Left renal cortex interstitium (tissue), 4 donors: Measurements from ENCODE around the gene CNPY2. TPM values are rescaled to one million over a fixed set of nuclear protein-coding genes. Genes with fewer than 3 reads are reported as not detected.

Experiments used
- DNase-seq, 4 donors: peaks; one replicate each; pipeline ENCODE4 v3.0.0-alpha.2; 2013; ENCODE audit warnings: low read depth in 4 of 4, low spot score in 2 of 4, missing footprints in 1 of 4
- polyA plus RNA-seq, 4 donors: library from polyadenylated mRNA; unstranded; fragments of 120-200 nt; gene quantifications; one replicate each; pipeline ENCODE4 v1.2.1, GENCODE V29; 2013; ENCODE audit not compliant: insufficient read length in 4 of 4

The CNPY2 gene
- polyA plus RNA-seq, 4 donors: 143 to 174 (median 159) TPM

DNA sequence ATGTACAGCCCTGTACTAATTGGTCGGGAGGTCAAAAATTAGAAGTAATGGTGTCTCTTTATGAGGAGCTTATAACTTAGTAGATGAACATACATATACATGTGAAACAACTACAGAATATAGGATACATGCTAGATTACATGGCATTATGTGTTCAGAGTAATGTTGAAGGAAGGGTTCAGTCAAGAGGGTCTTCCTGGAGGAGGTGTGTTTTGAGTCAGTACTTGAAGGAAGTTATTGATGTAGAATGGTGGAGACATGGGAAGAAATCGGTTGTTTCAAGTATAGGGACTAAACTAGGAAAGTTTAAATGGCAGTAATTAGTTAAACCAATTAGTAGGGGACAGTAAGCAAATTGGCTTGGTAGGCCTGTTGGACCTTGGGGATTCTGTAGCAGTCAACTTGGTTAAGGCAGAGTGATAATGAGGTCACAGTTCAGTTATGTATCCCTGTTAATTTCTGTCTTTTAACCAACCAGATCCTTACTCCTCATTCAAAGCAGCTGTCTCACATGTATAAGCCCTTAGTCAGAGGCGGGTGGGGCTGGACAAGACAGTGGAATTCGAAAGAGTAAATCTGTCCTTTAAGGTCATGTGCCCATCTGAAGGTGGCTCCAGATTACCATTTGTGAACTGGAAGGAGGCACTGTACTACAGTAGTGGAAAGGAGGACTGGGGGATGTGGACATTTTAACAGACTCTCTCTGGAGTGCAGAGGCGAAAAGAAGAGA is 54.1 kb downstream of the CNPY2 start:
- DNase-seq: no peak

DNA sequence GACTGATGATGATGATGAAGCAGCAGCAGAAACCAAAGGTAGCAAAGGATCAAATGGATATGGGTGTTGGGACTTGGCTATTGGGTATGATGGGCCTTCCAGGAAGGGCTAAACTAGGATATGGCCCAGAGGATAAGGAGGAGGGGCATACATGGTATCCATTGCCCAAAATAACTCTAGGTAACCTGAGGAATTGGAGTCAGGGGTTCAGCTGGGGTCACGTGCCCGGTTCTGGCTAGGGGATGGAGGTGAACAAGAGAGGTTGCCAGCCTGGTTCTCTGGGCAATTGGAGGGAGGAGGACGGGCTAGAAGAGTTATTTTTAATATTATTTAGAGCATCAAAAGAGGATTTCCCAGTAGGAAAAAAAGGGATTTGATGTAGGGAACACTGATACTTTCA is 54.9 kb downstream of the CNPY2 start:
- no peak for DNase-seq

DNA sequence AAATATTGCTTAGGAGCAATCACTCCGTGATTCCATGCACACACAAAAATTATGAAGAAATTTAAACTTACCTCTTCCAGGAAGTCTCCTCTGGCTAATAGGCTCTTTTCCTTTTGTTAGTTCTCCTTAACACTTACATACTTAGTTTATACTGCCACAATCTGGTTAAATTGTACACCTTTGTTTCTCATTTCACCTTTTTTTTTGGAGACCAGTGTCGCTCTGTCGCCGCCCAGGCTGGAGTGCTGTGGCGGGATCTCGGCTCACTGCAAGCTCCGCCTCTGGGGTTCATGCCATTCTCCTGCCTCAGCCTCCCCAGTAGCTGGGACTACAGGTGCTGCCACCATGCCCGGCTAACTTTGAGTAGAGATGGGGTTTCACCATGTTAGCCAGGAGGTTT is 55.4 kb downstream of the CNPY2 start:
- DNase-seq: no peak

Other genes with a start within 250 kb of the CNPY2 start
- 100 to 1,000 TPM in 1 of 4 donors, 10 to 100 TPM in 3; 57.6 to 108 (median 87.7) TPM for gene ERBB3, start 235.8 kb downstream of the CNPY2 start, polyA plus RNA-seq
- gene PA2G4, start 211.4 kb downstream of the CNPY2 start, polyA plus RNA-seq: 100 to 1,000 TPM; 148 to 165 (median 156) TPM
- 1,000 to 10,000 TPM; 4,437 to 5,971 (median 5,319) TPM for gene RPL41, start 199.4 kb downstream of the CNPY2 start, polyA plus RNA-seq
- 1 to 10 TPM; 5.8 to 8.4 (median 6.2) TPM for gene ZC3H10, start 197.7 kb downstream of the CNPY2 start, polyA plus RNA-seq
- 10 to 100 TPM; 74.7 to 87.1 (median 75.3) TPM for gene ESYT1, start 187.7 kb downstream of the CNPY2 start, polyA plus RNA-seq
- 100 to 1,000 TPM; 158 to 212 (median 171) TPM for gene MYL6B, start 163.4 kb downstream of the CNPY2 start, polyA plus RNA-seq
- 1,000 to 10,000 TPM; 1,610 to 2,370 (median 1,767) TPM for gene MYL6, start 157.6 kb downstream of the CNPY2 start, polyA plus RNA-seq
- gene SMARCC2, start 126.5 kb downstream of the CNPY2 start, polyA plus RNA-seq: 100 to 1,000 TPM in 3 of 4 donors, 10 to 100 TPM in 1; 97.5 to 151 (median 128) TPM
- 10 to 100 TPM; 44.0 to 46.6 (median 45.4) TPM for gene RNF41, start 94.1 kb downstream of the CNPY2 start, polyA plus RNA-seq
- gene NABP2, start 91.6 kb downstream of the CNPY2 start, polyA plus RNA-seq: 10 to 100 TPM; 28.6 to 32.9 (median 30.8) TPM
- 10 to 100 TPM; 46.5 to 69.1 (median 59.7) TPM for gene SLC39A5, start 85.9 kb downstream of the CNPY2 start, polyA plus RNA-seq
- gene ANKRD52, start 57.6 kb downstream of the CNPY2 start, polyA plus RNA-seq: 10 to 100 TPM; 24.0 to 45.9 (median 31.5) TPM
- gene COQ10A, start 49.0 kb downstream of the CNPY2 start, polyA plus RNA-seq: 10 to 100 TPM; 13.3 to 20.7 (median 19.0) TPM
- gene CS, start 15.7 kb downstream of the CNPY2 start, polyA plus RNA-seq: 100 to 1,000 TPM; 169 to 213 (median 200) TPM
- gene PAN2, start 18.0 kb upstream of the CNPY2 start, polyA plus RNA-seq: 100 to 1,000 TPM in 2 of 4 donors, 10 to 100 TPM in 2; 51.8 to 138 (median 92.9) TPM
- gene IL23A, start 22.9 kb upstream of the CNPY2 start, polyA plus RNA-seq: 1 to 10 TPM in 1 of 4 donors, under 1 TPM in 3; 0.59 to 1.2 (median 0.75) TPM
- gene STAT2, start 44.1 kb upstream of the CNPY2 start, polyA plus RNA-seq: 100 to 1,000 TPM in 2 of 4 donors, 10 to 100 TPM in 2; 71.1 to 156 (median 114) TPM
- under 1 TPM; 0.09 to 0.14 (median 0.12) TPM for gene APOF, start 46.9 kb upstream of the CNPY2 start, polyA plus RNA-seq
- gene TIMELESS, start 133.4 kb upstream of the CNPY2 start, polyA plus RNA-seq: 10 to 100 TPM; 30.4 to 45.3 (median 40.8) TPM
- under 1 TPM in 3 of 4 donors, not detected in 1; 0.11 to 0.38 (median 0.21) TPM for gene MIP, start 138.7 kb upstream of the CNPY2 start, polyA plus RNA-seq
- 1 to 10 TPM; 3.4 to 7.4 (median 5.1) TPM for gene SPRYD4, start 152.6 kb upstream of the CNPY2 start, polyA plus RNA-seq
- 1 to 10 TPM; 1.2 to 3.0 (median 2.1) TPM for gene GLS2, start 172.2 kb upstream of the CNPY2 start, polyA plus RNA-seq
- gene RBMS2, start 205.8 kb upstream of the CNPY2 start, polyA plus RNA-seq: 10 to 100 TPM; 34.6 to 47.2 (median 39.0) TPM